SU-DHL-6 (cell line): Measurements from ENCODE around the gene BLM.
"Not testable (repeated sequence)": the region's sequence is repeated elsewhere in the genome, so short reads cannot be mapped to it uniquely, and the experiment has no call there.

Experiments
- H2AFZ ChIP-seq: fragments of 200-600 bp; sonication (generic); 2 replicates; pipeline ENCODE4 v1.6.1; 2014; ENCODE audit warnings: low read depth, mild to moderate bottlenecking, moderate library complexity, mixed read lengths, antibody characterized with exemption, low read length; ENCODE audit not compliant: severe bottlenecking
- H3F3A ChIP-seq: fragments of 200-600 bp; shearing (Covaris generic); 2 replicates; pipeline ENCODE4 v1.6.0; 2016; ENCODE audit warnings: antibody characterized with exemption, mild to moderate bottlenecking; ENCODE audit not compliant: insufficient read depth
- H3K27ac ChIP-seq: fragments of 200-600 bp; sonication (generic); 2 replicates; pipeline ENCODE4 v1.5.1; 2016; ENCODE audit warnings: low read depth, mild to moderate bottlenecking, low read length, moderate library complexity, mixed read lengths
- H3K27me3 ChIP-seq: fragments of 200-600 bp; sonication (generic), shearing (Covaris generic); 2 replicates; pipeline ENCODE4 v1.6.0; 2014; ENCODE audit warnings: mild to moderate bottlenecking, low read length
- H3K36me3 ChIP-seq: fragments of 200-600 bp; sonication (generic); 2 replicates; pipeline ENCODE4 v1.6.1; 2014; ENCODE audit warnings: mild to moderate bottlenecking, low read length, mixed read lengths
- H3K4me2 ChIP-seq: fragments of 300-600, 200-600 bp; shearing (Covaris generic), sonication (generic); 2 replicates; pipeline ENCODE4 v1.6.0; 2014; ENCODE audit warnings: low read length, low read depth, mild to moderate bottlenecking; ENCODE audit not compliant: poor library complexity, severe bottlenecking
- H3K4me3 ChIP-seq: fragments of 200-600 bp; sonication (generic); 2 replicates; pipeline ENCODE4 v1.5.1; 2014; ENCODE audit warnings: antibody characterized with exemption, low read length, mild to moderate bottlenecking, mixed read lengths; ENCODE audit not compliant: insufficient read depth, poor library complexity, severe bottlenecking
- H3K79me2 ChIP-seq: fragments of 200-600 bp; sonication (generic); 2 replicates; pipeline ENCODE4 v1.6.1; 2014; ENCODE audit warnings: mild to moderate bottlenecking, low read length, moderate library complexity; ENCODE audit not compliant: insufficient read depth
- H3K9ac ChIP-seq: fragments of 200-600 bp; sonication (generic); 2 replicates; pipeline ENCODE4 v1.7.0; 2014; ENCODE audit warnings: mild to moderate bottlenecking, low read length
- H3K9me2 ChIP-seq: fragments of 200-600 bp; sonication (generic); replicated peaks from 2 replicates; pipeline ENCODE4 v1.6.1; 2014; ENCODE audit warnings: low read length; ENCODE audit not compliant: insufficient read depth
- H3K9me3 ChIP-seq: fragments of 200-600 bp; sonication (generic); 2 replicates; pipeline ENCODE4 v1.6.1; 2014; ENCODE audit warnings: low read length, mixed read lengths; ENCODE audit not compliant: insufficient read depth
- H4K20me1 ChIP-seq: fragments of 200-600 bp; sonication (generic); 2 replicates; pipeline ENCODE4 v1.6.1; 2014; ENCODE audit warnings: low read depth, mild to moderate bottlenecking, antibody characterized with exemption, low read length, moderate library complexity, mixed read lengths
- EZH2phosphoT487 ChIP-seq: fragments of 200-600 bp; sonication (generic), shearing (Covaris generic); conservative IDR thresholded peaks from 2 replicates; pipeline ENCODE4 v1.6.1; 2018; ENCODE audit warnings: mild to moderate bottlenecking, antibody characterized with exemption, low read length, moderate library complexity, mixed read lengths
- TF ChIP-seq, protein P1 (sequence below): fragments of 200-600 bp; sonication (generic); IDR thresholded peaks from one replicate; pipeline ENCODE4 v1.5.1; 2017; ENCODE audit warnings: antibody characterized with exemption, mild to moderate bottlenecking, low read length, moderate library complexity; ENCODE audit not compliant: insufficient read depth, poor library complexity, severe bottlenecking

The BLM gene

DNA sequence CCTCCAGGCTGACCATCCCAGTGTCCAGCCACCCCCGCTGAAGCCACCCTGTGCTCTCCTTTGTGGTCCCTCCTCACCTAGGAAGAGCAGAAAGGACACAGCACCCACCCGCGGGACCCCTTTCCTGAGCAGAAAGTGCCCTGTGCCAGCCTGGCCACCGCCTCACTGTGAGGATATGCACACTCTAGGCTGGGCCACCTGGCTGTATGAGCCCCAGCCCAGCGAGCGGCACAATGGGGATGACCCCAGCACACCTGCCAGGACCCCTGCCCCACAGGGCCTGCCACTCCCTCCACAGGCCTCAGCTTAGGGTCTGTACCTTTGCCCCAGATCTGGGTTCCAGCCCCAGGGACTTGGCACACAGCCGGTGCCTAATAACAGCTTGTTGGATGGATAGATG, 103.3 kb downstream of the BLM start:
- Histone ChIP-seq H2AFZ (no peak overlapping the region), H3K36me3 (no peaks in the 10 kb centered on the region), H3K4me2 (no peak overlapping the region), H3K4me3 (no peak overlapping the region), H3K79me2 (no peaks in the 10 kb centered on the region), H3K27me3 (no peaks in the 10 kb centered on the region), H3K9ac (no peak overlapping the region), H3F3A (no peaks in the 10 kb centered on the region), H3K9me2 (no peaks in the 10 kb centered on the region), H3K9me3 (no peaks in the 10 kb centered on the region), H3K27ac (no peak overlapping the region), H4K20me1 (no peaks in the 10 kb centered on the region)
- TF ChIP-seq, protein P1, sequence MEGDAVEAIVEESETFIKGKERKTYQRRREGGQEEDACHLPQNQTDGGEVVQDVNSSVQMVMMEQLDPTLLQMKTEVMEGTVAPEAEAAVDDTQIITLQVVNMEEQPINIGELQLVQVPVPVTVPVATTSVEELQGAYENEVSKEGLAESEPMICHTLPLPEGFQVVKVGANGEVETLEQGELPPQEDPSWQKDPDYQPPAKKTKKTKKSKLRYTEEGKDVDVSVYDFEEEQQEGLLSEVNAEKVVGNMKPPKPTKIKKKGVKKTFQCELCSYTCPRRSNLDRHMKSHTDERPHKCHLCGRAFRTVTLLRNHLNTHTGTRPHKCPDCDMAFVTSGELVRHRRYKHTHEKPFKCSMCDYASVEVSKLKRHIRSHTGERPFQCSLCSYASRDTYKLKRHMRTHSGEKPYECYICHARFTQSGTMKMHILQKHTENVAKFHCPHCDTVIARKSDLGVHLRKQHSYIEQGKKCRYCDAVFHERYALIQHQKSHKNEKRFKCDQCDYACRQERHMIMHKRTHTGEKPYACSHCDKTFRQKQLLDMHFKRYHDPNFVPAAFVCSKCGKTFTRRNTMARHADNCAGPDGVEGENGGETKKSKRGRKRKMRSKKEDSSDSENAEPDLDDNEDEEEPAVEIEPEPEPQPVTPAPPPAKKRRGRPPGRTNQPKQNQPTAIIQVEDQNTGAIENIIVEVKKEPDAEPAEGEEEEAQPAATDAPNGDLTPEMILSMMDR = no peak
- no peak for TF ChIP-seq EZH2phosphoT487

DNA sequence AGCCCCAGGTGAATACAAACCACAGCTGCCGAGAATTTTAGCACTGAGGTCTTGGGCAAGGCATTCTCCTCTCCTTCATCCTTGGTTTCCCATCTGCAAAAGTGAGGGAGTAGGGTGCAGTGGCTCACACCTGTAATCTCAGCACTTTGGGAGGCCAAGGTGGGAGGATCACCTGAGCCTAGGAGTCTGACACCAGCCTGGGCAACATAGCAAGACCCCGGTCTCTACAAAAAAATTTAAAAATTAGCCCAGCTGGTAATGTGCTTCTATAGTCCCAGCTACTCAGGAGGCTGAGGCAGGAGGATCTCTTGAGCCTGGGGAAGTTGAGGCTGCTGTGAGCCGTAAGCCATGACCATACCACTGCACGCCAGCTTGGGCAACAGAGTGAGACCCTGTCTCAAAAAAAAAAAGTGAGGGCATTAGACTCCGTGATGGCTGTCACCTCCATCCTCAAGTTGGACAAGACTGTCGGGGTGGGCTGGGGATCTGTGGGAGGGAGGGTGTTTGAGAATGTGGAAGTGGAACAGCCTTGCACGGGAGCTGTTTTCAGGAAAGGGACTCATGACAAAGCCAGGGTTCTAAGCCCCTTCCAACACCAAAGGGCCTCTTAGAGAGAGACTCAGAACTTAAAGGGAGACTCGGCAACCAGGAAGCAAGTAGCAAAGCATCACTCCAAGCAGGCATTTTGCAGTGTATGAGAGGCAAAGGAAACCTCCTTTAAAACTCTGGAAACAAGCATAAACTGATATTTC, 105.2 kb downstream of the BLM start:
- Histone ChIP-seq H3K9me2 (no peaks in the 10 kb centered on the region), H3K9me3 (no peaks in the 10 kb centered on the region), H3F3A (no peaks in the 10 kb centered on the region), H2AFZ (no peak overlapping the region), H3K4me3 (no peak overlapping the region), H3K4me2 (no peak overlapping the region), H3K79me2 (no peaks in the 10 kb centered on the region), H3K27me3 (no peaks in the 10 kb centered on the region), H4K20me1 (no peaks in the 10 kb centered on the region), H3K27ac (no peak overlapping the region), H3K9ac (no peak overlapping the region), H3K36me3 (no peaks in the 10 kb centered on the region)
- TF ChIP-seq, protein P1 = no peak

DNA sequence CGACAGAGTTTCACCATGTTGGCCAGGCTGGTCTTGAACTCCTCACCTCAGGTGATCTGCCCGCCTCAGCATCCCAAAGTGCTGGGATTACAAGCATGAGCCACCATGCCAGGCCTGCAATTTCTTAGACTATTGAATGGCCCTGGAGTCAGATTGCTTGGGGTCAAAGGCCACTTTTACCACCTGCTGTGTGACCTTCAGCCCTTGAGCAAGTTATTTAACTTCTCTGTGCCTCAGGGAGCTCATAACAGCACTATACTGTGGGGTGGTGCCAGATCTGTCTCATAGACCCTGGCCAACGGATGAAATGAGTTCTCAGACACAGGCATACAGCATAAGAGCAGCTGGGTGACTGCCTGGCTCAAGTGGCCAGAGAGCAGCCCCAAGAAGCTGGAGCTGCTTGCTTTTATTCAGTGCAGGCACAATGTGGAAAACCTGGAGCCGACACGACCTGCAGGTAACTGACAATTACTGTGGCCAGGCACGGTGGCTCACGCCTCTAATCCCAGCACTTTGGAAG, 106.4 kb downstream of the BLM start:
- Histone ChIP-seq H2AFZ (no peak overlapping the region), H3F3A (no peaks in the 10 kb centered on the region), H3K9me2 (no peaks in the 10 kb centered on the region), H3K27ac (no peak overlapping the region), H3K9me3 (no peaks in the 10 kb centered on the region), H3K79me2 (no peaks in the 10 kb centered on the region), H4K20me1 (no peaks in the 10 kb centered on the region), H3K27me3 (no peaks in the 10 kb centered on the region), H3K4me3 (no peak overlapping the region), H3K4me2 (no peak overlapping the region), H3K9ac (no peak overlapping the region), H3K36me3 (no peaks in the 10 kb centered on the region)
- TF ChIP-seq, protein P1 = no peak
- TF ChIP-seq EZH2phosphoT487 = no peak

DNA sequence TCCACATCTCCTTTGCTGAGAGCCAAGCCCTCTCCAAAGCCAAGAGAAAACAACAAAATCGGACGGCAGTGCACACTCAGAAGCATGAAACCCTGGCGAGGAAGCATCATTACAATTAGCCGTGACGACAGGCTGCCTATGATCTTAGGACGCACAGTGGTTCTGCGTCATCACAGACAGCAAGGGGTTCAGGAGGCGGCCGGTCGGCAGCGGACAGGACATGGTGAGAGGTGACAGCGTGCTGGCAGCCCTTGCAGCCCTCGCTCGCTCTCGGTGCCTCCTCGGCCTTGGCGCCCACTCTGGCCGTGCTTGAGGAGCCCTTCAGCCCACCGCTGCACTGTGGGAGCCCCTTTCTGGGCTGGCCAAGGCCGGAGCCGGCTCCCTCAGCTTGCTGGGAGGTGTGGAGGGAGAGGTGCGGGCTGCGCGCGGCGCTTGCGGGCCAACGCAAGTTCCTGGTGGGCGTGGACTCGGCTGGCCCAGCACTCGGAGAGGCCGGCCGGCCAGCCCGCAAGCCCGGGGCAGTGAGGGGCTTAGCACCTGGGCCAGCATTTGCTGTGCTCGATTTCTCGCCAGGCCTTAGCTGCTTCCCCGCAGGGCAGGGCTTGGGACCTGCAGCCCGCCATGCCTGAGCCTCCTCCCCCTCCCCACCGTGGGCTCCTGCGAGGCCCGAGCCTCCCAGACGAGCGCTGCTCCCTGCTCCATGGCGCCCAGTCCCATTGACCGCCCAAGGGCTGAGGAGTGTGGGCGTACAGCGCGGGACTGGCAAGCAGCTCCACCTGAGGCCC, 108.2 kb downstream of the BLM start:
- not testable (repeated sequence) for H3K27ac ChIP-seq, H3K9me3 ChIP-seq, H3K4me3 ChIP-seq, H2AFZ ChIP-seq, H4K20me1 ChIP-seq, H3K9ac ChIP-seq, H3K9me2 ChIP-seq, H3F3A ChIP-seq, H3K36me3 ChIP-seq, H3K79me2 ChIP-seq, H3K27me3 ChIP-seq, H3K4me2 ChIP-seq

DNA sequence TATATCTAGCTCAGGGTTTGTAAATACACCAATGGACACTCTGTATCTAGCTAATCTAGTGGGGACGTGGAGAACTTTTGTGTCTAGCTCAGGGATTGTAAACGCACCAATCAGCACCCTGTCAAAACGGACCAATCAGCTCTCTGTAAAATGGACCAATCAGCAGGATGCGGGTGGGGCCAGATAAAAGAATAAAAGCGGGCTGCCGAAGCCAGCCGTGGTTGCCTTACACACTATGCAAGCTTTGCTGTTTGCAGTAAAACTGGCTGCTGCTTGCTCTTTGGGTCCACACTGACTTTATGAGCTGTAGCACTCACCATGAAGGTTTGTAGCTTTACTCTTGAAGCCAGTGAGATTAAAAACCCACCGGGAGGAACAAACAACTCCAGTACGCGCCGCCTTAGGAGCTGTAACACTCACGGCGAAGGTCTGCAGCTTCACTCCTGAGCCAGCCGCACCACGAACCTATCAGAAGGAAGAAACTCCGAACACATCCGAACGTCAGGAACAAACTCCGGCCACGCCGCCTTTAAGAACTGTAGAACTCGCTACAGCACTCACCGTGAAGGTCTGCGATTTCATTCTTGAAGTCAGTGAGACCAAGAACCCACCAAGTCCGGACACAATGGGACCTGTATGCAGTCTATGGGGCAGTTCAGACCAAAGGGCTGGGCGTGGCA, 109.2 kb downstream of the BLM start:
- H3K4me2 ChIP-seq, H3K9ac ChIP-seq, H3F3A ChIP-seq: not testable (repeated sequence)

More for the DNA sequence above, 109.2 kb downstream of the BLM start:
- not testable (repeated sequence) for H3K79me2 ChIP-seq, H3K9me3 ChIP-seq, H4K20me1 ChIP-seq, H3K9me2 ChIP-seq, H3K27me3 ChIP-seq, H3K36me3 ChIP-seq, H3K4me3 ChIP-seq, H2AFZ ChIP-seq, H3K27ac ChIP-seq
